ENCODE measurements around the gene MACROD2. TPM values are rescaled to one million over a fixed set of nuclear protein-coding genes. Genes with fewer than 3 reads are reported as not detected.

MACROD2 gene
- polyA plus RNA-seq, 1 donor (not counting 4 experiments of a cell fraction or from before 2014, with no cell fraction given), result 0.71 TPM

DNA sequence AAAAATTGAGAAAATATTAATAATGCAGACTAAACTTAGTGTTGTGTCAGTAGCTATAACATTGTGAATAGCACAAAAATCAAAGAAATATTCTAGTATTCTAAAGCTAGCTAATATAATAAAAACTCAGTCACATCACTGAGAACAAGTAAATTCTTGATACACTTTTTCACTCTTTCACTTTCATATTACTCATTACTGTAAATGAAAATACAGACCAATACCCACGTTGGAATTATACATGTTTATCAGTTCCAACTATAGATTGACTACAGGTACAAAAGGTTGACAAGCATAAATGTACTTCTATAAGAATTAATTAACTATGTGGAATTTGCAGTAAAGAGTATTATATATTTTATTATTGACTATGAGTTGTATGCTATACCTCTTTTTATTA lies 1385.5 kb downstream of the MACROD2 start:
- no peak overlapping the region for H2AFZ ChIP-seq (ENCODE audit: control insufficient read depth, low read length)
- no peaks in the 10 kb centered on the region for H3K36me3 ChIP-seq (ENCODE audit: control insufficient read depth in 2 of 2, extremely low read depth in 1 of 2, insufficient read depth in 2 of 2, low read length in 2 of 2)
- no peaks in the 10 kb centered on the region for H3K9me3 ChIP-seq (ENCODE audit: control insufficient read depth, low read depth, low read length)
- H3K9me1 ChIP-seq (ENCODE audit: control insufficient read depth, extremely low read depth, insufficient read depth, low read length), result no peaks in the 10 kb centered on the region
- H3K27me3 ChIP-seq (ENCODE audit: control insufficient read depth, extremely low read depth, insufficient read depth, low read length), result no peaks in the 10 kb centered on the region
- no peaks in the 10 kb centered on the region for H3K4me1 ChIP-seq (ENCODE audit: control insufficient read depth, extremely low read depth, insufficient read depth, low read length)
- no peak overlapping the region for H3K27ac ChIP-seq (ENCODE audit: control insufficient read depth, insufficient read depth, low read length)
- no peak for TF ChIP-seq EZH2 (IDR thresholded peaks at IDR 0.05; ENCODE audit: low read length)
- no peak for TF ChIP-seq CTCF (optimal IDR thresholded peaks at IDR 0.05 in 1 of 3, IDR thresholded peaks at IDR 0.05 in 1 of 3, conservative IDR thresholded peaks at IDR 0.05 in 1 of 3; ENCODE audit: extremely low read depth in 1 of 3, insufficient read depth in 2 of 3, low read length in 3 of 3)
- no peaks in the 10 kb centered on the region for H3K79me2 ChIP-seq (ENCODE audit: control insufficient read depth, insufficient read depth, low read length)
- DNase-seq (ENCODE audit: low read depth, low spot score), result no peak
- no peak overlapping the region for H3K9ac ChIP-seq (ENCODE audit: control insufficient read depth, extremely low read depth, insufficient read depth, low read length)
- no peak overlapping the region for H3K4me3 ChIP-seq (ENCODE audit: control insufficient read depth in 2 of 3, extremely low read depth in 1 of 3, insufficient read depth in 2 of 3, low read depth in 1 of 3, low read length in 3 of 3)
- dilution Hi-C loops (cut with MboI; ENCODE audit: extremely low pct_ligation_motif_present, low sequenced_read_pairs), result no loop called here
- H3K4me2 ChIP-seq (ENCODE audit: control insufficient read depth, extremely low read depth, insufficient read depth, low read depth, low read length), result no peak overlapping the region
- FAIRE-seq, result no peak
- no peaks in the 10 kb centered on the region for H4K20me1 ChIP-seq (ENCODE audit: control insufficient read depth, extremely low read depth, insufficient read depth, low read length)

GRCh38 chr20:15387228-15387627 lies 1391.9 kb downstream of the MACROD2 start:
- H3K9me3 ChIP-seq (ENCODE audit: control insufficient read depth, low read depth, low read length), result no peaks in the 10 kb centered on the region
- H3K36me3 ChIP-seq (ENCODE audit: control insufficient read depth in 2 of 2, extremely low read depth in 1 of 2, insufficient read depth in 2 of 2, low read length in 2 of 2), result no peaks in the 10 kb centered on the region
- no peak overlapping the region for H3K9ac ChIP-seq (ENCODE audit: control insufficient read depth, extremely low read depth, insufficient read depth, low read length)
- H3K4me3 ChIP-seq (ENCODE audit: control insufficient read depth in 2 of 3, extremely low read depth in 1 of 3, insufficient read depth in 2 of 3, low read depth in 1 of 3, low read length in 3 of 3), result no peak overlapping the region
- H3K79me2 ChIP-seq (ENCODE audit: control insufficient read depth, insufficient read depth, low read length), result no peaks in the 10 kb centered on the region
- TF ChIP-seq EZH2 (IDR thresholded peaks at IDR 0.05; ENCODE audit: low read length) (no peak), CTCF (optimal IDR thresholded peaks at IDR 0.05 in 1 of 3, IDR thresholded peaks at IDR 0.05 in 1 of 3, conservative IDR thresholded peaks at IDR 0.05 in 1 of 3; ENCODE audit: extremely low read depth in 1 of 3, insufficient read depth in 2 of 3, low read length in 3 of 3) (no peak)
- no peak overlapping the region for H3K27ac ChIP-seq (ENCODE audit: control insufficient read depth, insufficient read depth, low read length)
- no peaks in the 10 kb centered on the region for H3K4me1 ChIP-seq (ENCODE audit: control insufficient read depth, extremely low read depth, insufficient read depth, low read length)
- FAIRE-seq, result no peak
- no peaks in the 10 kb centered on the region for H4K20me1 ChIP-seq (ENCODE audit: control insufficient read depth, extremely low read depth, insufficient read depth, low read length)
- no peaks in the 10 kb centered on the region for H3K27me3 ChIP-seq (ENCODE audit: control insufficient read depth, extremely low read depth, insufficient read depth, low read length)
- no peak overlapping the region for H3K4me2 ChIP-seq (ENCODE audit: control insufficient read depth, extremely low read depth, insufficient read depth, low read depth, low read length)
- no peak overlapping the region for H2AFZ ChIP-seq (ENCODE audit: control insufficient read depth, low read length)
- no peak for DNase-seq (ENCODE audit: low read depth, low spot score)
- no peaks in the 10 kb centered on the region for H3K9me1 ChIP-seq (ENCODE audit: control insufficient read depth, extremely low read depth, insufficient read depth, low read length)
- dilution Hi-C loops (cut with MboI; ENCODE audit: extremely low pct_ligation_motif_present, low sequenced_read_pairs), result no loop called here
